Body of pancreas (tissue), 4 donors: Measurements from ENCODE around the gene MRPS7. TPM values are rescaled to one million over a fixed set of nuclear protein-coding genes. Genes with fewer than 3 reads are reported as not detected.

ENCODE experiments used
- ATAC-seq: fragments of 150-250 bp; one replicate; pipeline ENCODE4 v1.9.1; 2016
- DNase-seq, 4 donors: peaks; one replicate each; pipeline ENCODE4 v3.0.0-alpha.2; 2019
- H3K27ac ChIP-seq, 4 donors: fragments of 200-600 bp; sonication (generic); 1 replicate in 3 of 4; 2 replicates in 1 of 4; pipeline versions ENCODE4 v1.5.1 to v1.6.1; 2016 to 2019; ENCODE audit warnings: mild to moderate bottlenecking in 1 of 4, mixed read lengths in 1 of 4, moderate library complexity in 1 of 4
- H3K27me3 ChIP-seq, 2 donors: fragments of 200-600 bp; sonication (generic); one replicate each; pipeline ENCODE4 v1.6.0; 2016; ENCODE audit warnings: mild to moderate bottlenecking in 1 of 2
- H3K36me3 ChIP-seq, 2 donors: fragments of 200-600 bp; sonication (generic); replicated peaks in 1 of 2; 2 replicates each; pipeline ENCODE4 v1.5.1; 2016; ENCODE audit warnings: low read depth in 2 of 2; ENCODE audit not compliant: insufficient read depth in 1 of 2
- H3K4me1 ChIP-seq: fragments of 200-600 bp; sonication (generic); one replicate; pipeline ENCODE4 v1.6.0; 2016
- H3K4me3 ChIP-seq, 2 donors: fragments of 200-600 bp; sonication (generic); 1 replicate in 1 of 2; 2 replicates in 1 of 2; pipeline ENCODE4 v1.5.1; 2016 to 2019
- H3K9me3 ChIP-seq, 3 donors: fragments of 200-600 bp; sonication (generic); 1 replicate in 2 of 3; 2 replicates in 1 of 3; pipeline ENCODE4 v1.5.1; 2016
- CTCF ChIP-seq, 7 experiments: fragments of 450-650 bp in 4 of 7; fragments of 200-600 bp in 3 of 7; sonication (generic) in 3 of 7; IDR thresholded peaks; one replicate each; pipeline ENCODE4 v1.5.1; 2016 to 2019; ENCODE audit warnings: antibody characterized with exemption in 7 of 7
- POLR2A ChIP-seq, 3 donors: fragments of 450-650 bp; IDR thresholded peaks; one replicate each; pipeline ENCODE4 v1.6.1; 2016; ENCODE audit warnings: antibody characterized with exemption in 3 of 3, mild to moderate bottlenecking in 2 of 3
- WGBS, 2 donors: methylation state at CpG; one replicate each; pipeline ENCODE4 v1.1.5; 2017; 5-methylcytosine and 5-hydroxymethylcytosine counted together
- intact Hi-C: fragments of 100-400 bp; cut with DNase I; formaldehyde crosslinking; loops from one replicate; pipeline ENCODE4 v1.15.1; 2023
- total RNA-seq, 2 donors: library from RNA; depleted of rRNA; stranded (reverse); fragments of >200 nt; gene quantifications; one replicate each; pipeline ENCODE4 v1.1.0, GENCODE V29; 2016

Gene MRPS7
- total RNA-seq, 2 donors from 2014 or later: 13.7 to 25.4 TPM

- ATAC-seq: no peak
- Histone ChIP-seq H3K36me3 (no peaks in the 10 kb centered on the region), H3K4me1 (peaks cover 19% of the 10 kb centered on the region), H3K4me3 (no peak overlapping the region), H3K27me3 (no peaks in the 10 kb centered on the region), H3K9me3 (no peaks in the 10 kb centered on the region), H3K27ac (peak overlapping the region in 1 of 4 donors; percentile 71)
- intact Hi-C loops: no loop called here
- no peak for DNase-seq
- TF ChIP-seq CTCF (IDR thresholded peaks at IDR 0.05): no peak
- TF ChIP-seq POLR2A (IDR thresholded peaks at IDR 0.05): no peak
- WGBS, 2 donors: 64 to 71% methylated on average over 12 to 13 of the region's 13 CpGs
Observed at GRCh38 chr17:75307957-75308731, 46.5 kb downstream of the MRPS7 start.

DNA sequence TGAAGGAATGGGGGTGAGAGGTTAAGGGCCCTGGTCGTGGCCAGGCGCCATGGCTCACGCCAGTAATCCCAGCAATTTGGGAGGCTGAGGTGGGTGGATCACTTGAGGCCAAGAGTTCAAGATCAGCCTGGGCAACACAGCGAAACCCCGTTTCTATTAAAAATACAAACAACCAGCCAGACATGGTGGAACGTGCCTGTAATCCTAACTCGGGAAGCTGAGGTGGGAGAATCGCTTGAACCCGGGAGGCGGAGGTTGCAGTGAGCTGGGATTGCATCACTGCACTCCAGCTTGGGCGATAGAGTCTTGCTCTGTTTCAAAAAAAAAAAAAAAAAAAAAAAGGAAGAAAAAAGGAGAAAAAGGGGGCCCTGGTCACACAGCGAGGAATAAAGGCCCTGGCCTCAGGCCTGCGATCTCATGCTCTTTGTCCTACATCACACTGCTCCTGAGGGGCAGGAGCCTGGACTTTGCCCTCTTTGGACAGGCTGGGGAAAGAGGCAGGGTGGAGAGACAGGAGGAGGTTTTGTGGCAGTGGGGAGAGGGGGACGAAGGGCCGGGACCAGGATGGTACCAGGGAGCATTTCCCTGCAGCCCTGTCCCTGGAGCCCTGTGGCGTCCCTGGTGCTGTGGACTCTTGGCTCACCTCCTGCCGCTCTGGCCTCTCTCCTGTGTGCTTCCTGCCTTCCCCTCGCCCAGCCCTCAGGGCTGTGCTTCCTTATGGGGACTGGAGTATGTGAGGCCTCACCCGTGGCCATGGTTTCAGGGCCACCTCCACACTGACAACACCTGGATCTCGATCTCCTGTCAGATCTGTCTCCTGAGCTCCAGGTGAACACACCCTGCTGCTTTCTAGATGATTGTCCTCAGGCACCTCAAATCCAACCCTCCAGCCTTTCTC, 47.3 kb downstream of the MRPS7 start:
- peaks cover 19% of the 10 kb centered on the region for H3K4me1 ChIP-seq
- DNase-seq (peak; percentile 33 to 64 (median 62)), ATAC-seq (peak; percentile 75)
- no peak overlapping the region for H3K4me3 ChIP-seq
- peak overlapping the region in 3 of 4 donors; percentile 51 to 71 (median 56) for H3K27ac ChIP-seq
- intact Hi-C loops: no loop called here
- TF ChIP-seq POLR2A (IDR thresholded peaks at IDR 0.05) (peak in 2 of 3 donors; percentile 19 to 35), CTCF (IDR thresholded peaks at IDR 0.05) (no peak)
- H3K27me3 ChIP-seq: no peaks in the 10 kb centered on the region
- 45 to 46% methylated on average over 19 of the region's 20 CpGs for WGBS, 2 donors
- no peaks in the 10 kb centered on the region for H3K36me3 ChIP-seq
- no peaks in the 10 kb centered on the region for H3K9me3 ChIP-seq

DNA sequence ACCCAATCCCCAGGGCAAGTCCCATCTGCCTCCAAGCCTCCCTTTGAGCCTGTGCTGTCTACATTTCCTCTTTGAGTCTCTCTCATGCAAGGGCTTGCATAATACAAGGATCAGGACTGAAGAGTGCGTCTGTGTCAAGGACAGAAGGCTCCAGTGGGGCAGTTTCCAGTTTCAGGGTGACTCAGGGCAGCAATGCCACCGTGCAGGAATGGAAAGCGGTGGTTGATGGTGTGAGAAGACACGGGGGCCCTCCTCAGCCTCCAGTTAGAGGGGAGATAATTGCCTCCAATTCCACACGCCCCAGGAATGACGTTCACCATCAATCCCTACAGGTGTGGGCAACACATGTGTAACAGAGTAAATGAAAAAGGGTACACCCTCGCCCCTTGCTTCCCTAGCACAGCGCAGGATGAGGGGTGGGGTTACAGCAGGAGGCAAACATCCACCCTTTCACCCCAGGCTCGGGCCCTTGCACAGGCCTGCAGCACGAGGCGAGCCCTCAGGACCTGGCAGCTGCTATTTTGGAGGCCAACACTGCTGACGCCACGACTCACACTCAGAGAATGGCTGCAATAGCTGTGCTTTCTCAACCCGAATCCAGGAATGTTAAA, 52.4 kb downstream of the MRPS7 start:
- Histone ChIP-seq H3K4me3 (no peak overlapping the region), H3K4me1 (peaks cover 9% of the 10 kb centered on the region), H3K9me3 (no peaks in the 10 kb centered on the region), H3K36me3 (no peaks in the 10 kb centered on the region), H3K27me3 (no peaks in the 10 kb centered on the region), H3K27ac (peak overlapping the region in 2 of 4 donors; percentile 29 to 75)
- DNase-seq (peak in 1 of 4 donors; percentile 69), ATAC-seq (no peak)
- 65 to 73% methylated on average over 12 to 14 of the region's 14 CpGs for WGBS, 2 donors
- TF ChIP-seq CTCF (IDR thresholded peaks at IDR 0.05) (no peak), POLR2A (IDR thresholded peaks at IDR 0.05) (peak in 1 of 3 donors; percentile 31)
- intact Hi-C loops: no loop called here

GRCh38 chr17:75315541-75316243, 54.0 kb downstream of the MRPS7 start:
- ATAC-seq (peak; percentile 19), DNase-seq (peak in 1 of 4 donors; percentile 46)
- no peak overlapping the region for H3K4me3 ChIP-seq
- intact Hi-C loops: no loop called here
- 77 to 82% methylated on average over 14 to 19 of the region's 19 CpGs for WGBS, 2 donors
- TF ChIP-seq CTCF (IDR thresholded peaks at IDR 0.05) (no peak), POLR2A (IDR thresholded peaks at IDR 0.05) (no peak)
- H3K4me1 ChIP-seq: no peaks in the 10 kb centered on the region
- H3K9me3 ChIP-seq: no peaks in the 10 kb centered on the region
- H3K27me3 ChIP-seq: no peaks in the 10 kb centered on the region
- H3K36me3 ChIP-seq: peaks cover 0 to 4% of the 10 kb centered on the region in 2 donors
- peak overlapping the region in 1 of 4 donors; percentile 75 for H3K27ac ChIP-seq

Other genes starting within 250 kb of the MRPS7 start
- gene MRPL58, start 249.2 kb upstream of the MRPS7 start, total RNA-seq: 10 to 100 TPM in 1 of 2 donors, not detected in 1; 16.9 TPM
- 100 to 1,000 TPM; 105 to 131 TPM for gene ATP5PD, start 214.9 kb upstream of the MRPS7 start, total RNA-seq
- gene KCTD2, start 214.7 kb upstream of the MRPS7 start, total RNA-seq: 10 to 100 TPM; 11.2 to 12.7 TPM
- 10 to 100 TPM in 1 of 2 donors, 1 to 10 TPM in 1; 2.1 to 14.8 TPM for gene SLC16A5, start 173.9 kb upstream of the MRPS7 start, total RNA-seq
- gene ARMC7, start 151.9 kb upstream of the MRPS7 start, total RNA-seq: 1 to 10 TPM; 6.7 to 7.9 TPM
- gene NT5C, start 130.1 kb upstream of the MRPS7 start, total RNA-seq: 10 to 100 TPM; 69.9 to 71.3 TPM
- gene JPT1, start 107.4 kb upstream of the MRPS7 start, total RNA-seq: 10 to 100 TPM; 17.4 to 42.5 TPM
- gene SUMO2, start 78.9 kb upstream of the MRPS7 start, total RNA-seq: 10 to 100 TPM; 25.1 to 25.2 TPM
- gene NUP85, start 56.2 kb upstream of the MRPS7 start, total RNA-seq: 10 to 100 TPM; 19.7 to 40.2 TPM
- gene GGA3, start 273 bp upstream of the MRPS7 start, total RNA-seq: 10 to 100 TPM; 13.5 to 24.1 TPM
- 10 to 100 TPM; 20.5 to 26.4 TPM for gene MIF4GD, start 9.4 kb downstream of the MRPS7 start, total RNA-seq
- 1 to 10 TPM; 7.6 to 8.3 TPM for gene SLC25A19, start 27.6 kb downstream of the MRPS7 start, total RNA-seq
- gene GRB2, start 143.8 kb downstream of the MRPS7 start, total RNA-seq: 100 to 1,000 TPM in 1 of 2 donors, 10 to 100 TPM in 1; 51.9 to 118 TPM
- gene TMEM94, start 194.8 kb downstream of the MRPS7 start, total RNA-seq: 100 to 1,000 TPM in 1 of 2 donors, 10 to 100 TPM in 1; 27.2 to 145 TPM